Endothelial cell of umbilical vein (primary cell): ENCODE measurements around the gene GP9.

ENCODE experiments used
- EZH2 ChIP-seq: IDR thresholded peaks from 2 replicates; pipeline ENCODE4 v1.6.1; 2012; ENCODE audit warnings: borderline replicate concordance, low read depth, mild to moderate bottlenecking, moderate library complexity, low read length, inconsistent platforms; ENCODE audit not compliant: severe bottlenecking
- GATA2 ChIP-seq: IDR thresholded peaks from 2 replicates; pipeline ENCODE4 v1.7.0; 2011; ENCODE audit warnings: low read depth, mild to moderate bottlenecking, moderate library complexity, mixed read lengths, low read length; ENCODE audit not compliant: insufficient read length, insufficient read depth
- JUN ChIP-seq: IDR thresholded peaks from 2 replicates; pipeline ENCODE4 v1.6.1; 2011; ENCODE audit warnings: borderline replicate concordance, low read depth; ENCODE audit not compliant: insufficient read length, insufficient read depth
- MYC ChIP-seq: IDR thresholded peaks from one replicate; pipeline ENCODE4 v1.6.1; 2011; ENCODE audit warnings: mild to moderate bottlenecking, low read depth, low read length
- POLR2A ChIP-seq: IDR thresholded peaks from 2 replicates; pipeline ENCODE4 v1.6.1; 2012; ENCODE audit warnings: low read depth, mild to moderate bottlenecking, control low read depth, low read length
- POLR2AphosphoS5 ChIP-seq: IDR thresholded peaks from 2 replicates; pipeline ENCODE4 v1.6.1; 2012; ENCODE audit warnings: low read depth, mild to moderate bottlenecking, control low read depth, low read length, moderate library complexity; ENCODE audit not compliant: insufficient read depth
- TF ChIP-seq, protein P1 (sequence below), 2 donors: IDR thresholded peaks; 1 replicate in 1 of 2; 2 replicates in 1 of 2; pipeline ENCODE4 v1.5.1; 2011; ENCODE audit warnings: low read length in 2 of 2, mild to moderate bottlenecking in 2 of 2, moderate library complexity in 2 of 2, control low read depth in 1 of 2, inconsistent platforms in 1 of 2, low read depth in 1 of 2; ENCODE audit not compliant: insufficient read depth in 1 of 2; ENCODE audit errors: extremely low read depth in 1 of 2
- TF ChIP-seq, protein P2 (sequence below): IDR thresholded peaks from 2 replicates; pipeline ENCODE4 v1.6.1; 2011; ENCODE audit not compliant: insufficient read depth, insufficient read length

DNA sequence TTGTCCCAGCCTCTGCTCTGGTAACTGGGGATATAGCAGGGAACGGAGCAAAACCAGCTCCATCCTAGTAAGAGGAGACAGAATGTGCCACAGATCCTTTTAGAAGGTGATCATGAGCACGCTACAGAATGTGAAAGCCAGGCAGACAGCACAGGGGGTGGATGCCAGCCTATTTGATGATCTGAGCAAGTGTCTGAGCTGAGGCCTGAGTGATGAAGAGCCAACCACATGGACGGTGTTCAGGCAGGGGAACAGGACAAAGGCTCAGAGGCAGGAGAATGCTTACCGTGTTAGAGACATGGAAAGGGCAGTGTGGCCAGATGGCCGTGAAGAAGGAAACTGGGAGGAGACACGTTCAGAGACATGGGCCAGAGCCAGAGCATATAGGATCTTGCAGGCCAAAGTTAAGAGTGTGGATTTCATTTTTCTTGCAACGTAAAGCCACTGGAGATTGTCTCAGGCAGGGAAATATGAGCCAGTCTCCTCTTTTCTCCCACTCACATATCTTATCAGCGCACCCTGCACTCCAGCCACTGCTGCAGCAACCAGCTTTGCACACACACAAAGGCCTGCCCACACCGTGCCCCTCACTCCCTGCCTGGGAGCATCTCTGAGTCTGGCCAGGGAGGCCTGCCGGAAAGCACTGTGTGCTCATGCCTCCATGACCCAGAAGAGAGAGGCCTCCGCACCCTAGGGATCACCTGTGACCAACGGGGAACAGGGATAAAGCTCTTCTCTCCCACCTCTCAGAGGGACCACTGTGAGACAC lies 41.0 kb downstream of the GP9 start:
- TF ChIP-seq, protein P1, sequence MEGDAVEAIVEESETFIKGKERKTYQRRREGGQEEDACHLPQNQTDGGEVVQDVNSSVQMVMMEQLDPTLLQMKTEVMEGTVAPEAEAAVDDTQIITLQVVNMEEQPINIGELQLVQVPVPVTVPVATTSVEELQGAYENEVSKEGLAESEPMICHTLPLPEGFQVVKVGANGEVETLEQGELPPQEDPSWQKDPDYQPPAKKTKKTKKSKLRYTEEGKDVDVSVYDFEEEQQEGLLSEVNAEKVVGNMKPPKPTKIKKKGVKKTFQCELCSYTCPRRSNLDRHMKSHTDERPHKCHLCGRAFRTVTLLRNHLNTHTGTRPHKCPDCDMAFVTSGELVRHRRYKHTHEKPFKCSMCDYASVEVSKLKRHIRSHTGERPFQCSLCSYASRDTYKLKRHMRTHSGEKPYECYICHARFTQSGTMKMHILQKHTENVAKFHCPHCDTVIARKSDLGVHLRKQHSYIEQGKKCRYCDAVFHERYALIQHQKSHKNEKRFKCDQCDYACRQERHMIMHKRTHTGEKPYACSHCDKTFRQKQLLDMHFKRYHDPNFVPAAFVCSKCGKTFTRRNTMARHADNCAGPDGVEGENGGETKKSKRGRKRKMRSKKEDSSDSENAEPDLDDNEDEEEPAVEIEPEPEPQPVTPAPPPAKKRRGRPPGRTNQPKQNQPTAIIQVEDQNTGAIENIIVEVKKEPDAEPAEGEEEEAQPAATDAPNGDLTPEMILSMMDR (IDR thresholded peaks at IDR 0.05; ENCODE audit: extremely low read depth in 1 of 2, insufficient read depth in 1 of 2, low read depth in 1 of 2, low read length in 2 of 2), result no peak
- TF ChIP-seq EZH2 (no peak), POLR2A (no peak), POLR2AphosphoS5 (no peak), JUN (no peak), MYC (no peak), GATA2 (no peak)
- TF ChIP-seq, protein P2, sequence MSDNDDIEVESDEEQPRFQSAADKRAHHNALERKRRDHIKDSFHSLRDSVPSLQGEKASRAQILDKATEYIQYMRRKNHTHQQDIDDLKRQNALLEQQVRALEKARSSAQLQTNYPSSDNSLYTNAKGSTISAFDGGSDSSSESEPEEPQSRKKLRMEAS, result no peak
